Thymus (tissue), 11 donors: ENCODE data around the gene NCL. TPM values are rescaled to one million over a fixed set of nuclear protein-coding genes. Genes with fewer than 3 reads are reported as not detected.

Source experiments
- DNase-seq, 9 donors: peaks; one replicate each; pipeline ENCODE4 v3.0.0-alpha.2; 2013; ENCODE audit warnings: low spot score in 9 of 9, low read depth in 6 of 9, missing footprints in 1 of 9
- H3K27ac ChIP-seq, 2 donors: one replicate each; pipeline ENCODE4 v1.5.1; 2013; ENCODE audit warnings: control low read depth in 1 of 2, low read depth in 1 of 2, low read length in 1 of 2, mild to moderate bottlenecking in 1 of 2, moderate library complexity in 1 of 2
- H3K27me3 ChIP-seq, 2 donors: one replicate each; pipeline ENCODE4 v1.5.1; 2013; ENCODE audit warnings: low read length in 1 of 2; ENCODE audit not compliant: control insufficient read depth in 2 of 2, insufficient read depth in 1 of 2
- H3K36me3 ChIP-seq, 2 donors: one replicate each; pipeline ENCODE4 v1.5.1; 2013; ENCODE audit warnings: low read length in 1 of 2, mild to moderate bottlenecking in 1 of 2, moderate library complexity in 1 of 2; ENCODE audit not compliant: control insufficient read depth in 2 of 2, insufficient read depth in 2 of 2
- H3K4me1 ChIP-seq, 2 donors: one replicate each; pipeline ENCODE4 v1.5.1; 2013; ENCODE audit warnings: low read length in 2 of 2; ENCODE audit not compliant: control insufficient read depth in 2 of 2, insufficient read depth in 2 of 2
- H3K4me3 ChIP-seq, 2 donors: one replicate each; pipeline ENCODE4 v1.5.1; 2013; ENCODE audit warnings: low read length in 2 of 2, control low read depth in 1 of 2, mild to moderate bottlenecking in 1 of 2
- H3K9me3 ChIP-seq, 2 donors: one replicate each; pipeline ENCODE4 v1.5.1; 2013; ENCODE audit warnings: low read length in 1 of 2, mild to moderate bottlenecking in 1 of 2; ENCODE audit not compliant: control insufficient read depth in 2 of 2, insufficient read depth in 1 of 2
- WGBS: extraction: QIAGEN DNeasy Blood & Tissue Kit; methylation state at CpG from one replicate; pipeline ENCODE4 v1.1.7; 2013; 5-methylcytosine and 5-hydroxymethylcytosine counted together
- polyA plus RNA-seq: library from polyadenylated mRNA; stranded (reverse); fragments of 200-250 nt; gene quantifications from one replicate; pipeline ENCODE4 v1.2.3, GENCODE V29; 2013
- total RNA-seq: library from RNA; stranded (reverse); fragments of 120-200 nt; gene quantifications from one replicate; pipeline ENCODE4 v1.2.4, GENCODE V29; 2013
- donor health status: healthy.

Gene NCL
- total and polyA plus RNA-seq, 2 donors, result 177 to 185 TPM

GRCh38 chr2:231427116-231427515 is 37.2 kb downstream of the NCL start:
- no peak overlapping the region for H3K27ac ChIP-seq
- H3K27me3 ChIP-seq, result no peaks in the 10 kb centered on the region
- H3K36me3 ChIP-seq, result no peaks in the 10 kb centered on the region
- H3K9me3 ChIP-seq, result peaks cover 0 to 5% of the 10 kb centered on the region in 2 donors
- no peaks in the 10 kb centered on the region for H3K4me1 ChIP-seq
- no peak for DNase-seq
- WGBS, result 96% methylated on average over 3 of the region's 3 CpGs
- H3K4me3 ChIP-seq, result no peak overlapping the region

GRCh38 chr2:231425811-231426703 is 38.2 kb downstream of the NCL start:
- Histone ChIP-seq H3K4me1 (no peaks in the 10 kb centered on the region), H3K4me3 (no peak overlapping the region), H3K9me3 (no peaks in the 10 kb centered on the region), H3K27me3 (no peaks in the 10 kb centered on the region), H3K27ac (no peak overlapping the region), H3K36me3 (no peaks in the 10 kb centered on the region)
- DNase-seq, result peak in 1 of 9 donors; percentile 15
- WGBS, result 83% methylated on average over 21 of the region's 21 CpGs

- H3K27me3 ChIP-seq, result no peaks in the 10 kb centered on the region
- no peak for DNase-seq
- no peaks in the 10 kb centered on the region for H3K9me3 ChIP-seq
- no peaks in the 10 kb centered on the region for H3K36me3 ChIP-seq
- no peak overlapping the region for H3K4me3 ChIP-seq
- no peaks in the 10 kb centered on the region for H3K4me1 ChIP-seq
- H3K27ac ChIP-seq, result no peak overlapping the region
- WGBS, result 82% methylated on average over 8 of the region's 8 CpGs
These were observed 38.9 kb downstream of the NCL start for GRCh38 chr2:231425291-231425810.

GRCh38 chr2:231423176-231423575 is 41.1 kb downstream of the NCL start:
- H3K36me3 ChIP-seq, result no peaks in the 10 kb centered on the region
- 97% methylated on average over 10 of the region's 10 CpGs for WGBS
- no peak overlapping the region for H3K27ac ChIP-seq
- H3K9me3 ChIP-seq, result no peaks in the 10 kb centered on the region
- no peak for DNase-seq
- no peaks in the 10 kb centered on the region for H3K27me3 ChIP-seq
- no peak overlapping the region for H3K4me3 ChIP-seq
- H3K4me1 ChIP-seq, result no peaks in the 10 kb centered on the region

GRCh38 chr2:231422056-231422455 is 42.2 kb downstream of the NCL start:
- WGBS, result 89% methylated on average over 2 of the region's 2 CpGs

GRCh38 chr2:231421051-231421580 is 43.2 kb downstream of the NCL start:
- no peaks in the 10 kb centered on the region for H3K9me3 ChIP-seq
- no peak overlapping the region for H3K4me3 ChIP-seq
- no peaks in the 10 kb centered on the region for H3K36me3 ChIP-seq
- no peaks in the 10 kb centered on the region for H3K4me1 ChIP-seq
- WGBS, result 94% methylated on average over 9 of the region's 9 CpGs
- no peak overlapping the region for H3K27ac ChIP-seq
- H3K27me3 ChIP-seq, result no peaks in the 10 kb centered on the region
- DNase-seq, result no peak

More at GRCh38 chr2:231422056-231422455, 42.2 kb downstream of the NCL start:
- Histone ChIP-seq H3K4me1 (no peaks in the 10 kb centered on the region), H3K36me3 (no peaks in the 10 kb centered on the region), H3K9me3 (no peaks in the 10 kb centered on the region), H3K4me3 (no peak overlapping the region), H3K27ac (no peak overlapping the region), H3K27me3 (no peaks in the 10 kb centered on the region)
- DNase-seq, result no peak

GRCh38 chr2:231418820-231419640 is 45.3 kb downstream of the NCL start:
- DNase-seq, result no peak

GRCh38 chr2:231415029-231415428 is 49.3 kb downstream of the NCL start:
- Histone ChIP-seq H3K27me3 (peaks cover 13 to 36% of the 10 kb centered on the region in 2 donors), H3K4me1 (peaks cover 0 to 8% of the 10 kb centered on the region in 2 donors), H3K36me3 (no peaks in the 10 kb centered on the region), H3K4me3 (no peak overlapping the region), H3K27ac (no peak overlapping the region), H3K9me3 (peaks cover 4 to 6% of the 10 kb centered on the region in 2 donors)
- DNase-seq, result no peak

More at GRCh38 chr2:231418820-231419640, 45.3 kb downstream of the NCL start:
- Histone ChIP-seq H3K36me3 (no peaks in the 10 kb centered on the region), H3K27me3 (no peaks in the 10 kb centered on the region), H3K9me3 (no peaks in the 10 kb centered on the region), H3K4me1 (no peaks in the 10 kb centered on the region), H3K27ac (no peak overlapping the region), H3K4me3 (no peak overlapping the region)
- 96% methylated on average over 26 of the region's 26 CpGs for WGBS
